Omental fat pad (tissue), 4 donors: Measurements from ENCODE around the gene QSER1. TPM values are rescaled to one million over a fixed set of nuclear protein-coding genes. Genes with fewer than 3 reads are reported as not detected.

Experiments
- ATAC-seq: fragments of 150-250 bp; one replicate; pipeline ENCODE4 v1.9.1; 2016; ENCODE audit warnings: mild to moderate bottlenecking, moderate library complexity; ENCODE audit not compliant: low FRiP score
- DNase-seq: peaks from one replicate; pipeline ENCODE4 v3.0.0-alpha.2; 2019; ENCODE audit warnings: low spot score
- CTCF ChIP-seq, 3 donors: fragments of 450-650 bp; IDR thresholded peaks; one replicate each; pipeline ENCODE4 v1.5.1; 2016 to 2017; ENCODE audit warnings: antibody characterized with exemption in 3 of 3, mild to moderate bottlenecking in 3 of 3, moderate library complexity in 2 of 3
- total RNA-seq, 4 donors: library from RNA; depleted of rRNA; stranded (reverse); fragments of >200 nt; gene quantifications; one replicate each; pipeline ENCODE4 v1.1.0, GENCODE V29; 2016

QSER1 gene
- total RNA-seq, 4 donors from 2014 or later, result 22.6 to 34.2 (median 25.9) TPM

GRCh38 chr11:32991427-32991826 is 98.8 kb downstream of the QSER1 start:
- ATAC-seq (no peak), DNase-seq (no peak)
- TF ChIP-seq CTCF (IDR thresholded peaks at IDR 0.05), result no peak

DNA sequence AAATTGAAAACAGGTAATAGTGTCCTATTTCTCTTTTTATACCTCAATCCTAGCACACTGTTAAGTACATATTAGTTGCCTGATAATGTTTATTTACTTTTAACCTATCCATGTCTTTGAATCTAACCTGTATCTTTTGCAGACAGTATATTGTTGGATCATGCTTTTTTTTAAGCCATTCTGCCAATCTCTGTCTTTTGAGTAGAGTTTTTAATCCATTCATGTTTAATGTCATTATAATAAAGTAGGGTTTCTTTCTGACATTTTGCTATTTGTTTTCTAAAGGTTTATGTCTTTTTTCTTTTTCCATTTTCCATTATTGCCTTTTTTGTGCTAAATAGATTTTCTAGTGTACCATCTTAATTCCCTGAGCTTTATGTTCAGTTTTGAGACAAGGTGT is 99.3 kb downstream of the QSER1 start:
- ATAC-seq (no peak), DNase-seq (no peak)
- TF ChIP-seq CTCF (IDR thresholded peaks at IDR 0.05), result no peak

DNA sequence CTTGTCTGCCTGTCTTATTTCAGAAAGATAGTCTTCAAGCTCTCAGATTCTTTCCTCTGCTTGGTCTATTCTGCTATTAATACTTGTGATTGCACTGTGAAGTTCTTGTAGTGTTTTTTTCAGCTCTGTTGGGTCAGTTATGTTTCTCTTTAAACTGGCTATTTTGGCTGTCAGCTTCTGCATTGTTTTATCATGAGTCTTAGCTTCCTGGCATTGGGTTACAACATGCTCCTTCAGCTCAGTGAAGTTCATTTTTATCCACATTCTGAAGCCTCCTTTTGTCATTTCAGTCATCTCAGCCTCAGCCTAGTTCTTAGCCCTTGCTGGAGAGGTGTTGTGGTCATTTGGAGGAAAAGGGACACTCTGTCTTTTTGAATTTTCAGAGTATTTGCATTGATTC is 107.6 kb downstream of the QSER1 start:
- no peak for TF ChIP-seq CTCF (IDR thresholded peaks at IDR 0.05)

DNA sequence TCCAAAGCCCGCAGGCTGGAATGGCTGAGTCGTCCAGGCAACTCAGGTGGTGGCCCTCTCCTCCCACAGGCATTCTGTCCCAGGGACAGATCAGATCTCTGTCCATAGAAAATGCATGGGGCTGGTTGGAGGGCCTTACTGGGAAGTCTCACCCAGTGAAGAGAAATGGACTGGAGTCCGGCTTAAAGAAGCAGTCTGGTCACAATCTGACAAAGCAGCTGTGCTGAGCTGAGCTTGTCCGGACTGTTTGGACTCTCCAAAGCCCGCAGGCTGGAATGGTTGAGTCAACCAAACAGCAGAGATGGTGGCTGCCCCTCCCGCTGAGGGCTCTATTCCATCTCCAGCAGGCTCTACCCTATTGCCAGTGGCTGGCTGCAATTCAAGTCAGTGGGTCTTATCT is 108.7 kb downstream of the QSER1 start:
- no peak for DNase-seq
- no peak for TF ChIP-seq CTCF (IDR thresholded peaks at IDR 0.05)
- no peak for ATAC-seq

More for the DNA sequence above, 107.6 kb downstream of the QSER1 start:
- ATAC-seq (no peak), DNase-seq (no peak)

DNA sequence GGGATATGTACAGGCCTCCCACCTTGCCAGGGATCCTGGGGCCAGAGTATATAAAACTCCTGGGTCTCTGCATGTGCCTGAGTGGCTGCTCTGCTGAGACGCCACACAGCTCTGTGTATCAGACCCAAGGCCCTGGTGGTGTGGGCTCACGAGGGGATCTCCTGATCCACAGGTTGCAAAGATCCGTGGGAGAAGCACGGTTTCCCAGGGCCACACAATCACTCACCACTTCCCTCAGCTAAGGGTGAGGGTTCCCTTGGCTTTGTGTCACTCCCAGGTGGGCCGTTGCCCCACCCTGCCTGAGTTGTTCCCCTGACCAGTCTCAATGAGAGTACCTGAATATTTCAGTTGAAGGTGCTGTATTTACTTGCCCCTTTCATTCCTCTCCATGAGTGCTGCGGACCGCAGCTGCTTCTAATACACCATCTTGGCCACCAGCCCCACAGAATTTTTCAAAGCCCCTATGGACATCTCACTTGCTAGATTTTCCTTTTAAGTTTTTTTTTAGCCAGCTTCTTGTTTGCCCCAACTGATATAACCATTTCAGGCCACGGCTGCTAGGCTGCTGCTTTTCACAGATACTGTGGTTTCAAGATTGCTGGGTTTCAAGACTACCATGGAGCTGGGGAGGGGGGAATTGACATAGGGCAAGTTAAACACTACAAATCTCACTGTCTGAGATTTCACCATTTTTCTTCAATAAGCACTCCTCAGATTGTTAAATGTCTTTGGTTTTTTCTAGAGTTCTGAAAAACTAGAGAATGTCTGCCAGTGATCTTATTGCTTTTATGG is 109.3 kb downstream of the QSER1 start:
- ATAC-seq, result no peak
- no peak for TF ChIP-seq CTCF (IDR thresholded peaks at IDR 0.05)
- DNase-seq, result no peak

GRCh38 chr11:33005175-33005574 is 112.6 kb downstream of the QSER1 start:
- ATAC-seq, result no peak
- no peak for TF ChIP-seq CTCF (IDR thresholded peaks at IDR 0.05)

DNA sequence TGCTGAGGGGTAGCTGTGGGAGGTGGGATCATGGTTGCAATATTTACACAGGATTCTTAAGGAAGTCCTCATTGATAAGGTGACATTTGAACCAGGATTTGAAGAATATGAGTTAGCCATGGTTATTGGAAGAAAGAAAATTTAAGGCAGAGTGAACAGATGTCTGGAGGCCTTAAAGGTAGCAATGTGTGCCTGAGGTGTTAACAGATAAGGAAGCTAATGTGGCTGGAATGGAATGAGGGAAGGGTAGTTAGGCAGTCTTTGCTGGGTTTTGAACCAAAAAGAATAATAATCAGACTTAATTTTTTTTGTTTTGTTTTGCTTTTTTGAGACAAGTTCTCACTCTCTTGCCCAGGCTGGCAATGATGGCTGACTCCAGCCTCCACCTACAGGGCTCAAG is 113.4 kb downstream of the QSER1 start:
- no peak for DNase-seq
- no peak for ATAC-seq
- TF ChIP-seq CTCF (IDR thresholded peaks at IDR 0.05), result no peak

More at GRCh38 chr11:33005175-33005574, 112.6 kb downstream of the QSER1 start:
- no peak for DNase-seq
